ENCODE measurements around the gene SOCS2.

The SOCS2 gene, protein sequence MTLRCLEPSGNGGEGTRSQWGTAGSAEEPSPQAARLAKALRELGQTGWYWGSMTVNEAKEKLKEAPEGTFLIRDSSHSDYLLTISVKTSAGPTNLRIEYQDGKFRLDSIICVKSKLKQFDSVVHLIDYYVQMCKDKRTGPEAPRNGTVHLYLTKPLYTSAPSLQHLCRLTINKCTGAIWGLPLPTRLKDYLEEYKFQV

GRCh38 chr12:93571925-93572711 lies at the start of gene SOCS2:
Gene SOCS2, plus strand, starts transcription at chr12:93572675. Its CDS starts 223 bp downstream, at chr12:93572898.
- peak within 1 kb of the TSS; percentile 88 for H3K9ac ChIP-seq (ENCODE audit: low read length)
- TF ChIP-seq, protein P1, sequence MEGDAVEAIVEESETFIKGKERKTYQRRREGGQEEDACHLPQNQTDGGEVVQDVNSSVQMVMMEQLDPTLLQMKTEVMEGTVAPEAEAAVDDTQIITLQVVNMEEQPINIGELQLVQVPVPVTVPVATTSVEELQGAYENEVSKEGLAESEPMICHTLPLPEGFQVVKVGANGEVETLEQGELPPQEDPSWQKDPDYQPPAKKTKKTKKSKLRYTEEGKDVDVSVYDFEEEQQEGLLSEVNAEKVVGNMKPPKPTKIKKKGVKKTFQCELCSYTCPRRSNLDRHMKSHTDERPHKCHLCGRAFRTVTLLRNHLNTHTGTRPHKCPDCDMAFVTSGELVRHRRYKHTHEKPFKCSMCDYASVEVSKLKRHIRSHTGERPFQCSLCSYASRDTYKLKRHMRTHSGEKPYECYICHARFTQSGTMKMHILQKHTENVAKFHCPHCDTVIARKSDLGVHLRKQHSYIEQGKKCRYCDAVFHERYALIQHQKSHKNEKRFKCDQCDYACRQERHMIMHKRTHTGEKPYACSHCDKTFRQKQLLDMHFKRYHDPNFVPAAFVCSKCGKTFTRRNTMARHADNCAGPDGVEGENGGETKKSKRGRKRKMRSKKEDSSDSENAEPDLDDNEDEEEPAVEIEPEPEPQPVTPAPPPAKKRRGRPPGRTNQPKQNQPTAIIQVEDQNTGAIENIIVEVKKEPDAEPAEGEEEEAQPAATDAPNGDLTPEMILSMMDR (IDR thresholded peaks at IDR 0.05; ENCODE audit: low read depth, low read length), result no peak
- TF ChIP-seq EZH2phosphoT487 (IDR thresholded peaks at IDR 0.05; ENCODE audit: low read depth), result no peak
- H3K4me2 ChIP-seq (ENCODE audit: low read length), result peak within 1 kb of the TSS; percentile 95
- H3K36me3 ChIP-seq (replicated peaks; ENCODE audit: low read depth, low read length), result peaks cover 12% of the 10 kb centered on the region
- peaks cover 8% of the 10 kb centered on the region; the same call in 1 of the 2 replicates for H3K27me3 ChIP-seq (ENCODE audit: low read depth, low read length)
- H3K4me1 ChIP-seq (ENCODE audit: low read length), result 0 out of 2 replicates have a peak, but pooled peaks cover 9% of the 10 kb centered on the region
- peak within 1 kb of the TSS; percentile 56 for H3K27ac ChIP-seq (ENCODE audit: low read length)
- peak within 1 kb of the TSS; percentile 82; the same call in 1 of the 2 replicates for H2AFZ ChIP-seq (ENCODE audit: low read depth, low read length)
- no peaks in the 10 kb centered on the region for H3K9me3 ChIP-seq (ENCODE audit: insufficient read depth, low read length)
- H3K4me3 ChIP-seq (ENCODE audit: low read length), result peak within 1 kb of the TSS; percentile 95
- H4K20me1 ChIP-seq (ENCODE audit: insufficient read depth, low read length), result no peaks in the 10 kb centered on the region
- no peaks in the 10 kb centered on the region; the same call in 1 of the 2 replicates for H3K79me2 ChIP-seq (ENCODE audit: low read length)

- Histone ChIP-seq H4K20me1 (ENCODE audit: insufficient read depth, low read length) (no peaks in the 10 kb centered on the region), H3K4me2 (ENCODE audit: low read length) (no peak overlapping the region), H3K79me2 (ENCODE audit: low read length) (no peaks in the 10 kb centered on the region), H3K36me3 (replicated peaks; ENCODE audit: low read depth, low read length) (no peaks in the 10 kb centered on the region), H3K4me3 (ENCODE audit: low read length) (no peak overlapping the region), H3K27ac (ENCODE audit: low read length) (no peak overlapping the region), H2AFZ (ENCODE audit: low read depth, low read length) (no peak overlapping the region), H3K4me1 (ENCODE audit: low read length) (no peaks in the 10 kb centered on the region), H3K9ac (ENCODE audit: low read length) (no peak overlapping the region), H3K9me3 (ENCODE audit: insufficient read depth, low read length) (no peaks in the 10 kb centered on the region), H3K27me3 (ENCODE audit: low read depth, low read length) (0 out of 2 replicates have a peak, but pooled peaks cover 3% of the 10 kb centered on the region)
- TF ChIP-seq, protein P1 (IDR thresholded peaks at IDR 0.05; ENCODE audit: low read depth, low read length), result no peak
- no peak for TF ChIP-seq EZH2phosphoT487 (IDR thresholded peaks at IDR 0.05; ENCODE audit: low read depth)
These were observed 47.9 kb upstream of the SOCS2 start for GRCh38 chr12:93524386-93525133.

GRCh38 chr12:93526786-93527428 lies 45.6 kb upstream of the SOCS2 start:
- H3K9me3 ChIP-seq (ENCODE audit: insufficient read depth, low read length), result no peaks in the 10 kb centered on the region
- H3K4me1 ChIP-seq (ENCODE audit: low read length), result no peaks in the 10 kb centered on the region
- TF ChIP-seq, protein P1 (IDR thresholded peaks at IDR 0.05; ENCODE audit: low read depth, low read length), result no peak
- TF ChIP-seq EZH2phosphoT487 (IDR thresholded peaks at IDR 0.05; ENCODE audit: low read depth), result no peak
- H3K4me2 ChIP-seq (ENCODE audit: low read length), result no peak overlapping the region
- H3K9ac ChIP-seq (ENCODE audit: low read length), result no peak overlapping the region
- H3K79me2 ChIP-seq (ENCODE audit: low read length), result no peaks in the 10 kb centered on the region
- H3K4me3 ChIP-seq (ENCODE audit: low read length), result no peak overlapping the region
- 0 out of 2 replicates have a peak, but pooled peaks cover 3% of the 10 kb centered on the region for H3K27me3 ChIP-seq (ENCODE audit: low read depth, low read length)
- no peaks in the 10 kb centered on the region for H3K36me3 ChIP-seq (replicated peaks; ENCODE audit: low read depth, low read length)
- no peaks in the 10 kb centered on the region for H4K20me1 ChIP-seq (ENCODE audit: insufficient read depth, low read length)
- no peak overlapping the region for H3K27ac ChIP-seq (ENCODE audit: low read length)
- no peak overlapping the region for H2AFZ ChIP-seq (ENCODE audit: low read depth, low read length)
